NOMO-1 treated with DMSO at 0.1 percent for 48 hours (cell line): Measurements from ENCODE around the gene UGGT2.
"Not testable (repeated sequence)": the region's sequence is repeated elsewhere in the genome, so short reads cannot be mapped to it uniquely, and the experiment has no call there.

ENCODE experiments used
- DNase-seq: peaks from one replicate; lab custom pipeline; 2025; ENCODE audit not compliant: unreplicated experiment; lab: John Stamatoyannopoulos, UW

UGGT2 gene

GRCh38 chr13:95805921-95806320 lies 247.3 kb downstream of the UGGT2 start:
- no peak for DNase-seq

DNA sequence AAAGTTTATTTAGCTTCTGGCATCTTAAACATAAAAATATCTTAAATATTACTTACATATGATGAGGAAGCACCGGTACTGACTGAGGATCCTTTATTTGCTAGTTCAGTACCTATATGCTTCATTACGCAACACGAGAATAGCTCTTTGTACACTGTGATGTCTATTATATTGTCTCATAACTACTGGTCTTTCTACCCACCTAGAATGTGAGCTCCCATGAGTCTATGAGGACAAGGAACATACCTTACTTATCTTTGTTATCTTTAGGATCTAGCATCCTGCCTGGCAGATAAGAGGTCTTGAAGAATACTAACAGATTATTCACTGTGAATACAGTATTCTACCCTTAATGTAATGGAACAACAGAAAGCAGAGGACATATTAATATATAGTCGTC lies 251.4 kb downstream of the UGGT2 start:
- no peak for DNase-seq

DNA sequence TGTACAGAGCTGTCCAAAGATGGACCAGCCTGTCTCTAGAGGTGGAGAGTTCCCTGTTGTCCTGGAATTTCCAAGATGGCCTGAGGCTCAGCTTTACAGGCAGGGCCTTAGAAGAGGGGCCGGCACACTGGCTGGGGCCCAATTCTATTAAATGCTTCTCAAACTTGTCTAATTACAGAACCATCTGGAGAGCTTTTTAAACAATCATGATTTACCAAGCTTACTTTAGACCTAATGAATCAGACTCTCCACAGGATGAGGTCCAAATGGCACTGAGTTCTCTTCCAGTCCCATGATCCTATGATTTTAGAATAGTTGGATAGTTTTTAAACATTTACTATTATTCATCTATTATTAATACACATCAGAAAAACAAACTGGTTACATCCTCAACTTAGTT lies 252.8 kb downstream of the UGGT2 start:
- no peak for DNase-seq

- DNase-seq, result no peak
These were observed 256.2 kb downstream of the UGGT2 start for GRCh38 chr13:95797016-95797415.

GRCh38 chr13:95793781-95794180 lies 259.4 kb downstream of the UGGT2 start:
- DNase-seq, result no peak

GRCh38 chr13:95793018-95793555 lies 260.1 kb downstream of the UGGT2 start:
- no peak for DNase-seq

GRCh38 chr13:95791084-95791722 lies 262.0 kb downstream of the UGGT2 start:
- no peak for DNase-seq

- DNase-seq, result not testable (repeated sequence)
These were observed 263.9 kb downstream of the UGGT2 start for GRCh38 chr13:95789315-95789714.

GRCh38 chr13:95788100-95788463 lies 265.1 kb downstream of the UGGT2 start:
- DNase-seq, result no peak

DNA sequence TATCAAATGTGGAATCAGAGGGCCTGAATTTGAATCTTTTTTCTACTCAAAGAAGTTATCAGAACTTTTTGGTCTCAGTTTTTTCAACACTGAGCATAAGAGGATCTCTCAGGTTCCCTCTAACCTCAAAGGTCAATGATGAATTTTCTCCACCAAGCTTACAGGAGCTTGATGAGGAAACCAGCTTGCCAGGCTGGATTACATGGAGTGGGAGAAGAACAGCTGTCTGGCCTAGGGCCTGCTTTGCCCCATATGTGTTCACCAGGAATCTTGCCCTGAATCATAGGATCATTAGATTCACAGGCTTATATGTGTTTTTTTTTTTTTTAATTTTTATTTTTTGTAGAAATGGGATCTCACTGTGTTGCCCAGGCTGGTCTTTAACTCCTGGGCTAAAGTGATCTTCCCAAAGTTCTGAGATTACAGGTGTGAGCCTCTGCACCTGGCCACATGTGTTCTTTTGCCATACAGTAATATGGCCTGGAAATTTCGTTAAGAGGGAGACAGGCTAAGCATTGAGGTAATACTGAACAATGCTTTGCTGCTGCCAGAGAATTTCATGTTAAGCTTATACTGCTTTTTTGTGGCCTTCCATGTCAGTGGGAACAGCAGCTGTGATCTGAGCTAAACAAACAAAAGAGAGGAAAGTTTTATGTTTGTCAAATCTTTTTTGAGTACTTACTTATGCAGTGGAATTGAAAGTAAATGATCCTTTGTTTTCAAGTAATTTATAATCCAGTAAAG lies 265.7 kb downstream of the UGGT2 start:
- no peak for DNase-seq

DNA sequence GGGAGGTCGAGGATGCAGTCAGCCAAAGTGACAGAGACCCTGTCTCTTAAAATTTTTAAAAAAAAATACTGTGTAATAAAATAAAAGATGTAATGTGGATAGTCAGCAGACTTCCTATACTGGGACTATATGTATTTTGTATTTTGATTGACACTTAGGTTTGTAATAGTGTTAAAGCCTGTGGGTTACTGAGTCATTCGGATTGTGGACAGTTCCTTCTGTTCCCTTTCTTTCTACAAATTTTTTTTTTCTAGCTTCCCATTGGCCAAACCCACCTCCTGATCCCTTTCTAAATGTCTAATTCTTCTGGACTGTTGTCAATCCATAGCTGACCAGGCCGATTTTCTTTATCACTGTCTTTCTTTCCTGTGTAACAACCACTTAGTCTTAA lies 268.3 kb downstream of the UGGT2 start:
- no peak for DNase-seq

GRCh38 chr13:95784161-95784899 lies 268.9 kb downstream of the UGGT2 start:
- DNase-seq, result no peak

DNA sequence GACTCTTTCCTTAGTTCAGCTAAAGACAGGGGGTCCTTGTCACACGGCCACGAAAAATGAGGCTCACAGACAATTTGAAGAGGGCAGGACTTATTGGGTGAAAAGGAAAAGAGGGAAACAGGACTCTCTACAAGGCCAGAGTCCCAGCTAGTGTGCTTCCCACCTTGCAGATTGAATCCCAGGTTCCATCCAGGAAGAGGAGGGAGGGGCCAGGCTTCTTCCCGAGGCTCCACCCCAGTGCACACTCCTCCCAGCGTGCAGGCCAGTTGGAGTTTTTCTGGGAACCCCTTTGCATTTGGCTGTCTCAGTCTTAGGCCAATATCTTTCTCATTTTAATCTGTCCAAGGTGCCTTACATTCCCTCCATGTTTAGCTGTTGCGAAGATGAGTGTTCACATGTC lies 269.5 kb downstream of the UGGT2 start:
- DNase-seq, result no peak

GRCh38 chr13:95781940-95782339 lies 271.3 kb downstream of the UGGT2 start:
- not testable (repeated sequence) for DNase-seq

GRCh38 chr13:95781016-95781415 lies 272.2 kb downstream of the UGGT2 start:
- DNase-seq, result no peak

GRCh38 chr13:95779522-95779921 lies 273.7 kb downstream of the UGGT2 start:
- DNase-seq, result no peak

DNA sequence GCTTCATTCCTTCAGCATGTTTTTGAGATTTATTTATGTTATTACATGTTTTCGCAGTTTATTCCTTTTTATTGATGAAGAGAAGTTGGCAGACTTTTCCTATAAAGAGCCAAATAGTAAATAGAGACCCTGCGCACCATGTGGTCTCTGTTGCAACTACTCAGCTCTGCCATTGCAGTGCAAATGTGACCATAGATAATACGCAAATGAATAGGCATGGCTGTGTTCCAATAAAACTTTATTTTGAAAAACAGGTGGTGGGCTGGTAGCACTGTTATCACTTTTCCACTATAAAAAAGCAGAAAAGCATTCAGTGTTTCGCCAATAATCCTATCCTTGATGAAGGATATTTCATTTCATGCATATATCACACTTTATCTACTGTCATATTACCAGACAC lies 281.3 kb downstream of the UGGT2 start:
- DNase-seq, result no peak

DNA sequence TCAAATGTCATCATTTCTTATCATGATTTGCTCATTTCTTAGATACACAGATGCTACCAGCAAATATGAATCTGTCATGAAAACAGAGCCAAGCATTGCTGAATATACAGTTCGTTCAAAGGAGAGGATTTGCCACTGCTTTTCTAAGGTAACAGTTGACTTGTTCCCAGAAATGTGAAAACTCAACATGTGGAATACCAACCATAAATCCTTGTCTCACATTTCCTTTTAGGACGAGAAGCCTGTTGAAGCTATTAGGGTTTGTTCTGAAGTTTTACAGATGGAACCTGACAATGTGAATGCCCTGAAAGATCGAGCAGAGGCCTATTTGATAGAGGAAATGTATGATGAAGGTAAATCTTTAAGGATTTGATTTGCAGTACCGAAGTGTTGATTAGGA lies 289.6 kb downstream of the UGGT2 start:
- DNase-seq, result no peak

DNA sequence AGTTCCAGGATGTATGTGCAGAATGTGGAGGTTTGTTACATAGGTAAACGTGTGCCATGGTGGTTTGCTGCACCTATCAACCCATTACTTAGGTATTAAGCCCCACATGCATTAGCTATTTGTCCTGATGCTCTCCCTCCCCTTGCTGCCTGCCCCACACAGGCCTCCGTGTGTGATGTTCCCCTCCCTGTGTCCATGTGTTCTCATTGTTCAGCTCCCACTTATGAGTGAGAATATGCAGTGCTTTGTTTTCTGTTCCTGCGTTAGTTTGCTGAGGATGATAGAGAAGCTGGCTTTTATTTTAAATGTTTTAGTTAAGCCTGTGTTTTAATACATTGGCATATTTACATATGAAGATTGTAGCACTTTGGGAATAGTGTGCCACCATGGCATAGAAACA lies 290.6 kb downstream of the UGGT2 start:
- not testable (repeated sequence) for DNase-seq

DNA sequence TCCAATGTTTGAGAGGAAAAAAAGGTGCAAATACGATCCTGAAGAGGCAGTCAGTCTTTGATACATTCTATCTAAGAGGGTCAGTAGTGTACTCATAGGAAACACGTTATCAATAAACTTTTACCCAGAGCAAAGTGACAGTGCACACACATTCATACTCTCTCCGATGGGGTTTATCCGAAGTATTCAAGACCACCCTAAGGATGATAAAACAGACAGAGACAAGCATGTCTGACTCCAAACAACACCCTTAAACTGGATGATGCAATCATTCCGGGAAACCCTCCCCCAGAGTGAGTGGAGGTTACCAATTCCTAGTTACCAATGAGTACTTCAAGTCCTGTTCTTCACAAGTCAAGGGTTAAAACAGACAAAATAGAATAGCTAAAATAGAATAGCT lies 297.1 kb downstream of the UGGT2 start:
- no peak for DNase-seq

DNA sequence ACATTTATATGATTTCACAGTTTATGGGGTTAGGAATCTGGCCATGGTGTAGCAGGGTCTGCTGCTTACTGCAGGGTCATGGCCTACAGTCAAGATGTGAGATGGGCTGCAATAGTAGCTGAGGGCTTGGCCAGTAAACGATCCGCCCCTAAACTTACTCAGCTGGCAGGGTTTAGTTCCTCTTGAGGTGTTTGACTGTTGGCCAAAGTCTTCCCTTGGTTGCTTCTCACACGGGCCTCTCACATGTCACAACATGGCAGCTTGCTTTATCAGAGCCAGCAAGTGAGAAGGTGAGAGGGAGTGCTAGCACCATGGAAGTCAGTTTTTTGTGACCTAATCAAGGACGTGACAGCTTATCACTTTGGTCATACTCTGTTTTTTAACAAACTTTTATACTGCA lies 299.1 kb downstream of the UGGT2 start:
- DNase-seq, result no peak

DNA sequence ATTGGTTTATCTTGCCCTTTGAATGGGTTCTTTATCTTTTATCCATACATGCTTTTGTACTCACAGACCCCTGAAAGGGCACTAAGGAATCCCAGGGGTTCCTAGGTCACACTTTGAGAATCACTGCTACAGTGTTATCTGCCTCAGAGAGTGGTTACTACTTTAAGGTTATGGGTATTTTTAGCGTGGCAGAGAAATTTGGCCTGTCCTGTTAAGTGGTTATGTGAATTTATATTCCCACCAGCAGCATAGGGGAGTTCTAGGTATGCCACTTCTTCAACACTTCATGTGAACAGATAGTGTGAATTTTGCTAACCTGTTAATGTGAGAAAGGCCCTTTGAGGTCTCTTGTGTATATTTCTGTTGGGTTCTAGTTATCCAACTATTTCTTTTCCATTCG lies 300.5 kb downstream of the UGGT2 start:
- DNase-seq, result no peak
